Activated CD4-positive, alpha-beta T cell treated with anti-CD3 and anti-CD28 coated beads, Interleukin-2, amount 10 ng/mL, durations not matched to agents 7 days and 5 days (primary cell): ENCODE results near the gene OSBPL6. TPM values are rescaled to one million over a fixed set of nuclear protein-coding genes. Genes with fewer than 3 reads are reported as not detected.

Experiments used
- CTCF ChIA-PET: fragments of 350-600 bp; sonication (Branson Sonifier 250); formaldehyde crosslinking; loops from one replicate; lab custom pipeline; 2021; ENCODE audit warnings: antibody characterized with exemption; lab: Charles Lee
- POLR2A ChIA-PET: fragments of 350-600 bp; sonication (Branson Sonifier 250); formaldehyde crosslinking; loops from one replicate; lab custom pipeline; 2021; ENCODE audit warnings: antibody characterized with exemption; lab: Charles Lee
- DNase-seq: peaks from one replicate; pipeline ENCODE4 v3.0.0-alpha.2; 2020
- H3K27ac Mint-ChIP-seq: one replicate; pipeline ENCODE4 v1.8.0; 2021; ENCODE audit warnings: mild to moderate bottlenecking, moderate library complexity, mixed read lengths
- H3K27me3 Mint-ChIP-seq: one replicate; pipeline ENCODE4 v1.8.0; 2021; ENCODE audit warnings: mixed read lengths
- H3K36me3 Mint-ChIP-seq: one replicate; pipeline ENCODE4 v1.8.0; 2021; ENCODE audit warnings: low read depth, mixed read lengths
- H3K4me1 Mint-ChIP-seq: one replicate; pipeline ENCODE4 v1.8.0; 2021; ENCODE audit warnings: mixed read lengths
- H3K4me3 Mint-ChIP-seq: one replicate; pipeline ENCODE4 v1.8.0; 2021; ENCODE audit warnings: mild to moderate bottlenecking, moderate library complexity, mixed read lengths
- H3K9me3 Mint-ChIP-seq: one replicate; pipeline ENCODE4 v1.8.0; 2021; ENCODE audit warnings: mixed read lengths
- total RNA-seq, 2 experiments: library from RNA; stranded (reverse); gene quantifications; one replicate each; pipeline ENCODE4 v1.2.3, GENCODE V29; 2021

Gene OSBPL6
- total RNA-seq, 2 experiments from 2014 or later, result 0.35 to 0.52 TPM

DNA sequence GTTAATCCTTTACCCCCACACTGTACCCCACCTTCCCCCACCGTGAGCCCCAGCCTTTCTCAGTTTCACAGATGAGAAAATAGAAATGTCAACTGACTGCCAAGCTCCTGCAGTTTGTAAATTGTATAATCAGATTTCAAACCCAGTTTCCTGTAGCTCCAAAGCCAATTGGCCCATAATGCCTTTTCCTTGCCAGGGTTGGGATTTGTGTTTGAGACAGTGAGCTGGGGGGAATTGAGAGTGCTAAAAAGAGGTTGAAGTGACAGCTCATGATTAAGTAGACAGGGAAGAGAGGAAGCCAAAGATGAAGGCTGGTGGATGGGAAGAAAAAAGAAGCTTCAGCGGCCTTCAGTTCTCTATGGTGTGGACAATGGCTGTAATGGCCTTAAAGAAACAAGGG lies 10.7 kb downstream of the OSBPL6 start:
- Mint-ChIP-seq H3K27me3 (peaks cover 39% of the 10 kb centered on the region), H3K9me3 (no peaks in the 10 kb centered on the region), H3K4me1 (peaks cover 3% of the 10 kb centered on the region), H3K27ac (no peak overlapping the region), H3K36me3 (no peaks in the 10 kb centered on the region), H3K4me3 (no peak overlapping the region)
- ChIA-PET CTCF (interaction anchor here (1.1 kb wide), 1 partner anchor 64 kb away, joined by 3 read pairs; no protein-coding TSS in a partner anchor), POLR2A (no interaction called here)
- no peak for DNase-seq

- Mint-ChIP-seq H3K4me3 (no peak overlapping the region), H3K27me3 (peaks cover 38% of the 10 kb centered on the region), H3K9me3 (no peaks in the 10 kb centered on the region), H3K36me3 (no peaks in the 10 kb centered on the region), H3K27ac (no peak overlapping the region), H3K4me1 (peaks cover 3% of the 10 kb centered on the region)
- ChIA-PET CTCF (no interaction called here), POLR2A (no interaction called here)
- DNase-seq, result no peak
Measured at GRCh38 chr2:178205853-178206521, 11.7 kb downstream of the OSBPL6 start.

DNA sequence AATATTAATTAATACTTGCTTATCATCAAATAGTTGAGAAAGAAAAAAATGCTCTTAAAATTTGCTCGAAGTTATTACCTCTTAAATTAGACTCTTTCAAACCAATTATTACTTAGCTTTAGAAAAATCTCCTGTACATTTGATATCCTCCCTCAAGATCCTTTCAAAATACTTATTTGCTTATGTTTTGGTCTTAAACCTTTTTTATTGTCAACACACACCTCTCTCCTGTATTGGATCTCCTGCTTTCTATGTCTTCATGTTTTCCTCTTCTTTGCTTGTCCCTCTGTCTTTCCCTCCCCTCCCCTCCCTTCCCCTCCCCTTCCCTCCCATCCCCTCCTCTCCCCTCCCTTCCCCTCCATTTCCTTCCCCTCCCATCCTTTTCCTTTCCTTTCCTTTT lies 14.0 kb downstream of the OSBPL6 start:
- Mint-ChIP-seq H3K27ac (no peak overlapping the region), H3K4me3 (no peak overlapping the region), H3K9me3 (no peaks in the 10 kb centered on the region), H3K36me3 (no peaks in the 10 kb centered on the region), H3K27me3 (peaks cover 30% of the 10 kb centered on the region), H3K4me1 (no peaks in the 10 kb centered on the region)
- DNase-seq, result no peak
- ChIA-PET CTCF (no interaction called here), POLR2A (no interaction called here)

- Mint-ChIP-seq H3K27me3 (peaks cover 30% of the 10 kb centered on the region), H3K4me3 (no peak overlapping the region), H3K27ac (no peak overlapping the region), H3K36me3 (no peaks in the 10 kb centered on the region), H3K9me3 (no peaks in the 10 kb centered on the region), H3K4me1 (no peaks in the 10 kb centered on the region)
- POLR2A ChIA-PET, result no interaction called here
- CTCF ChIA-PET, result interaction anchor here (0.6 kb wide), 1 partner anchor 121 kb away, joined by 3 read pairs; no protein-coding TSS in a partner anchor
- no peak for DNase-seq
Measured at GRCh38 chr2:178208817-178209216, 14.5 kb downstream of the OSBPL6 start.

DNA sequence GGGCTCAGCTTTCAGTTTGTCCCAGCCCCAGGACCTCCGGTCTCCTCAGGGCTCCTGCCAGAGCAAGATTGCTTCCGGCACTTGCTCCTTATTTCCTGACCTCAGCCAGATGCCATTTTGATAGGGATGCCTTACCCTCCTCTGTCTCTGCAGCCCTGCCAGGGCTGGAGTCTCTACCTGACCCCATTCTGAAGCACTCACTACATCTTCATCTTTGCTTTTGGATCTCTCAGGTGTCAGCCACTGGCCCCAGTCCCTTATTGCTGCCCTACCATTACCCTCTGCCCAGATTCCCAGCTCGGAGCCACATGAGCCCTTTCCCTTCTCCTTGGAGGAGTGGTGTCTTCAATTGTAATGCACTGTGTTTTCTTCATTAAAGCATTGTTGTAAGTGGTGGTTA lies 17.1 kb downstream of the OSBPL6 start:
- ChIA-PET CTCF (interaction anchor here (0.9 to 1.1 kb wide), 2 partner anchors 15 to 20 kb away, joined by 3 to 4 read pairs; no protein-coding TSS in a partner anchor), POLR2A (no interaction called here)
- no peak overlapping the region for H3K4me3 Mint-ChIP-seq
- peaks cover 28% of the 10 kb centered on the region for H3K27me3 Mint-ChIP-seq
- DNase-seq, result no peak
- no peaks in the 10 kb centered on the region for H3K36me3 Mint-ChIP-seq
- H3K4me1 Mint-ChIP-seq, result no peaks in the 10 kb centered on the region
- H3K9me3 Mint-ChIP-seq, result no peaks in the 10 kb centered on the region
- no peak overlapping the region for H3K27ac Mint-ChIP-seq

DNA sequence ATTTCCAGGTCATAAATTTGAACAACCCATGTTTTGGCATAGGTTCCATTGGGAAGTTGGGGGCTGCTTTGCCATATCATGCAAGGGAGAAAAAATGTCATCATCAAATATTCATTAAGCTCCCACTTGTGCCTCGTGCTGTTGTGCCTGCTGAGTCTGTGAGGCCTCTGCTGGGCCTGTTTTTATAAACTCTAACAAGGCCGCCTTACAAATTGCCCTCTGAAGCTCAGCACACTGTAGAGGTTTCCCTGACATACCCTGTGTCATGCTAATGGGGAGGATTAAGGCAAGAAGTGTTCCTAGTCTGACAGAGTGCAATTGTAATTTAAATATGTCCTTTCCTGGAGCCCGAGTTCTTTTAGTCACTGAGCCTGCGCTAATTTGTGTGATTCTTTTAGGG lies 17.6 kb downstream of the OSBPL6 start:
- POLR2A ChIA-PET, result no interaction called here
- CTCF ChIA-PET, result interaction anchor here (0.6 to 1.1 kb wide), 3 partner anchors 20 to 596 kb away, joined by 3 to 4 read pairs (median 3); no protein-coding TSS in a partner anchor
- H3K27ac Mint-ChIP-seq, result no peak overlapping the region
- no peaks in the 10 kb centered on the region for H3K9me3 Mint-ChIP-seq
- DNase-seq, result no peak
- no peaks in the 10 kb centered on the region for H3K36me3 Mint-ChIP-seq
- no peaks in the 10 kb centered on the region for H3K4me1 Mint-ChIP-seq
- no peak overlapping the region for H3K4me3 Mint-ChIP-seq
- H3K27me3 Mint-ChIP-seq, result peaks cover 31% of the 10 kb centered on the region

DNA sequence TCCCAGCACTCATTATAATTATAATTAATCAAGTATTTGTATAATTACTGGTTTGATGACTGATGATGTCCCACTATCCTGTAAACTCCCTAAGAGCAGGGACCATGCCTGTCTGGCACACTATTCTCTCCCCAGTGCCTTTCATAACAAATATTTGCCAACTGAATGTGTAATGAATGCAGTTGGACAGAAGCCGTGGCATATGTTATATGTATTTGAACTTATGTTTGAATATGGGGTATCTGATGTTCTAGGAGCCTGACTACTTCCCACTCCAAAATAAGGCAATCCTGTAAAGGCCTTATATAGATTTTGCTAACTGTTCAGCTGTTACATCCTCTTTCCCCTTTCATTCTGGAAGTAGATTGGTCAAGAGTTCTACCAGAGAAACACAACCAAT lies 19.7 kb downstream of the OSBPL6 start:
- Mint-ChIP-seq H3K4me3 (no peak overlapping the region), H3K27ac (no peak overlapping the region), H3K27me3 (peaks cover 24% of the 10 kb centered on the region), H3K9me3 (no peaks in the 10 kb centered on the region), H3K36me3 (no peaks in the 10 kb centered on the region), H3K4me1 (no peaks in the 10 kb centered on the region)
- no peak for DNase-seq
- POLR2A ChIA-PET, result no interaction called here
- CTCF ChIA-PET, result no interaction called here

- H3K4me3 Mint-ChIP-seq, result no peak overlapping the region
- no peaks in the 10 kb centered on the region for H3K36me3 Mint-ChIP-seq
- H3K4me1 Mint-ChIP-seq, result no peaks in the 10 kb centered on the region
- peaks cover 30% of the 10 kb centered on the region for H3K27me3 Mint-ChIP-seq
- CTCF ChIA-PET, result no interaction called here
- POLR2A ChIA-PET, result no interaction called here
- DNase-seq, result no peak
- H3K27ac Mint-ChIP-seq, result no peak overlapping the region
- no peaks in the 10 kb centered on the region for H3K9me3 Mint-ChIP-seq
Measured at GRCh38 chr2:178219247-178219646, 24.9 kb downstream of the OSBPL6 start.

- no peak overlapping the region for H3K4me3 Mint-ChIP-seq
- no peak for DNase-seq
- H3K4me1 Mint-ChIP-seq, result no peaks in the 10 kb centered on the region
- H3K9me3 Mint-ChIP-seq, result no peaks in the 10 kb centered on the region
- H3K36me3 Mint-ChIP-seq, result no peaks in the 10 kb centered on the region
- H3K27ac Mint-ChIP-seq, result no peak overlapping the region
- ChIA-PET POLR2A (no interaction called here), CTCF (no interaction called here)
- peaks cover 28% of the 10 kb centered on the region for H3K27me3 Mint-ChIP-seq
Measured at GRCh38 chr2:178220814-178221213, 26.5 kb downstream of the OSBPL6 start.

DNA sequence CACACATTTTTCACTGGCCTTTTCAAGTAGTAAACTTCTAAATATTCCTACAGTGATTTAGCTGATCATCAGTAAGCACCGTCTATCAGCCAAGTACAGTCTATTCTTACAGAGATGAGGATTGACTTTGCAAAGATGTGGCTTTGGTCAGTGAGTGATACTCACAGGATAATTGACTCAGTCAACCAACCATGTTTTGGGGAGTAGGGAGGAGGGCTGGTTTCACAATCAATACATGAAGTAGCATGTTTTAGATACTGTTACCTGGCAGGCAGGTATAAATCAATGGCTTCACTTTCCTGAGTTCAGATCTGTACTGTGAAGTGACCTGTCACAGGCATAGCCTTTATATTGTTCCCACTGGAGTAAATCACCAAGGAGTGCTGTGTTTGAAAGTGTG lies 27.2 kb downstream of the OSBPL6 start:
- H3K9me3 Mint-ChIP-seq, result no peaks in the 10 kb centered on the region
- no peak for DNase-seq
- H3K4me1 Mint-ChIP-seq, result no peaks in the 10 kb centered on the region
- no peaks in the 10 kb centered on the region for H3K36me3 Mint-ChIP-seq
- H3K27me3 Mint-ChIP-seq, result peaks cover 33% of the 10 kb centered on the region
- ChIA-PET POLR2A (no interaction called here), CTCF (no interaction called here)
- H3K27ac Mint-ChIP-seq, result no peak overlapping the region
- H3K4me3 Mint-ChIP-seq, result no peak overlapping the region

DNA sequence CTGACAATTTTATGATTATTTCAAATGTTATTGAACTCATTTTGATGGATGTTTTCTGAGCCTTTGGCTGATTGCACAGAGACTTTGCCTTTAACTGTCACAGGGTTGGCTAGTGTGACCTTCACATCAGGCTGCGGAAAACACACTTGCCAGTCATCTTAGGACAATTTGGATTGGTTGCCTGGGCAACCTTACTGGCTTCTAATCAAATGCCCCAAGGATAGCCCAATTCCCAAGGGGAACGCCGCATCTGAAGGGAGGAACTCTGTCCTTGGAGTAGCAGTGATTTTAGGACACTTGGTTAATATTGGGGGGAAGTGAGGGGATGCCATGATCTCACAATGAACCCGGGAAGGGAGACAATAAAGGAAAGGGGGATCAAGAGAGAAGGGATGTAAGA lies 29.5 kb downstream of the OSBPL6 start:
- Mint-ChIP-seq H3K9me3 (no peaks in the 10 kb centered on the region), H3K27me3 (peaks cover 28% of the 10 kb centered on the region), H3K36me3 (no peaks in the 10 kb centered on the region), H3K4me1 (no peaks in the 10 kb centered on the region), H3K4me3 (no peak overlapping the region), H3K27ac (no peak overlapping the region)
- ChIA-PET CTCF (no interaction called here), POLR2A (no interaction called here)
- no peak for DNase-seq

- Mint-ChIP-seq H3K4me3 (no peak overlapping the region), H3K27ac (no peak overlapping the region), H3K36me3 (no peaks in the 10 kb centered on the region), H3K4me1 (no peaks in the 10 kb centered on the region), H3K27me3 (peaks cover 26% of the 10 kb centered on the region), H3K9me3 (no peaks in the 10 kb centered on the region)
- CTCF ChIA-PET, result no interaction called here
- DNase-seq, result no peak
- POLR2A ChIA-PET, result no interaction called here
Measured at GRCh38 chr2:178225006-178225805, 30.9 kb downstream of the OSBPL6 start.

GRCh38 chr2:178227187-178227586 lies 32.9 kb downstream of the OSBPL6 start:
- no peak for DNase-seq
- Mint-ChIP-seq H3K27me3 (peaks cover 17% of the 10 kb centered on the region), H3K9me3 (no peaks in the 10 kb centered on the region), H3K4me1 (no peaks in the 10 kb centered on the region), H3K27ac (no peak overlapping the region), H3K4me3 (no peak overlapping the region), H3K36me3 (no peaks in the 10 kb centered on the region)
- ChIA-PET POLR2A (no interaction called here), CTCF (no interaction called here)
